Trophoblast cell (in vitro differentiated cells and primary cell): ENCODE data around the gene SCAPER.

ENCODE experiments used
- DNase-seq, 2 donors: peaks; one replicate each; pipeline ENCODE4 v3.0.0-alpha.2; 2016
- H2AFZ ChIP-seq: 2 replicates; pipeline ENCODE4 v1.6.1; 2013; ENCODE audit warnings: low read length, moderate library complexity, mild to moderate bottlenecking; ENCODE audit not compliant: insufficient read depth, poor library complexity
- H2AK5ac ChIP-seq: 2 replicates; pipeline ENCODE4 v1.6.1; 2013; ENCODE audit warnings: mild to moderate bottlenecking, low read length
- H2BK120ac ChIP-seq: 2 replicates; pipeline ENCODE4 v1.6.1; 2013; ENCODE audit warnings: low read length, mild to moderate bottlenecking, moderate library complexity; ENCODE audit not compliant: insufficient read depth, poor library complexity
- H2BK12ac ChIP-seq: 2 replicates; pipeline ENCODE4 v1.6.1; 2013; ENCODE audit warnings: mild to moderate bottlenecking, low read length, moderate library complexity
- H2BK5ac ChIP-seq: 2 replicates; pipeline ENCODE4 v1.6.1; 2013; ENCODE audit warnings: low read length, low read depth, moderate library complexity, mild to moderate bottlenecking; ENCODE audit not compliant: poor library complexity
- H3K14ac ChIP-seq: 2 replicates; pipeline ENCODE4 v1.6.1; 2013; ENCODE audit warnings: mild to moderate bottlenecking, low read length
- H3K18ac ChIP-seq: 2 replicates; pipeline ENCODE4 v1.6.1; 2013; ENCODE audit warnings: mild to moderate bottlenecking, low read length
- H3K23ac ChIP-seq: 2 replicates; pipeline ENCODE4 v1.6.1; 2013; ENCODE audit warnings: low read length
- H3K27ac ChIP-seq: 2 replicates; pipeline ENCODE4 v1.5.1; 2013; ENCODE audit warnings: low read depth, mild to moderate bottlenecking, inconsistent platforms, low read length, moderate library complexity
- H3K27me3 ChIP-seq: 2 replicates; pipeline ENCODE4 v1.6.1; 2013; ENCODE audit warnings: inconsistent platforms, mild to moderate bottlenecking, low read length, moderate library complexity; ENCODE audit not compliant: insufficient read depth
- H3K36me3 ChIP-seq, 2 experiments: 1 replicate in 1 of 2; 2 replicates in 1 of 2; pipeline ENCODE4 v1.6.1; 2013; ENCODE audit warnings: low read length in 2 of 2, mild to moderate bottlenecking in 2 of 2, moderate library complexity in 1 of 2; ENCODE audit not compliant: insufficient read depth in 2 of 2, control insufficient read depth in 1 of 2
- H3K4ac ChIP-seq: 2 replicates; pipeline ENCODE4 v1.6.1; 2013; ENCODE audit warnings: low read depth, mild to moderate bottlenecking, low read length, moderate library complexity
- H3K4me1 ChIP-seq, 2 experiments: 1 replicate in 1 of 2; 2 replicates in 1 of 2; pipeline ENCODE4 v1.6.1; 2013; ENCODE audit warnings: low read length in 2 of 2, mild to moderate bottlenecking in 2 of 2, moderate library complexity in 1 of 2; ENCODE audit not compliant: insufficient read depth in 2 of 2, control insufficient read depth in 1 of 2
- H3K4me2 ChIP-seq: 2 replicates; pipeline ENCODE4 v1.6.1; 2013; ENCODE audit warnings: inconsistent platforms, mild to moderate bottlenecking, low read length, moderate library complexity
- H3K4me3 ChIP-seq: 2 replicates; pipeline ENCODE4 v1.5.1; 2013; ENCODE audit warnings: mild to moderate bottlenecking, low read depth, low read length, inconsistent platforms
- H3K79me1 ChIP-seq: one replicate; pipeline ENCODE4 v1.6.1; 2013; ENCODE audit warnings: low read length
- H3K79me2 ChIP-seq: 2 replicates; pipeline ENCODE4 v1.6.1; 2013; ENCODE audit warnings: low read length, mild to moderate bottlenecking; ENCODE audit not compliant: control insufficient read depth, insufficient read depth, poor library complexity
- H3K9ac ChIP-seq: 2 replicates; pipeline ENCODE4 v1.6.1; 2013; ENCODE audit warnings: mild to moderate bottlenecking, low read length
- H3K9me3 ChIP-seq: 2 replicates; pipeline ENCODE4 v1.6.1; 2013; ENCODE audit warnings: low read depth, mild to moderate bottlenecking, control low read depth, inconsistent platforms, low read length; ENCODE audit not compliant: insufficient read depth
- H4K12ac ChIP-seq: 2 replicates; pipeline ENCODE4 v1.6.1; 2013; ENCODE audit warnings: low read depth, mild to moderate bottlenecking, low read length, moderate library complexity
- H4K8ac ChIP-seq: 2 replicates; pipeline ENCODE4 v1.6.1; 2013; ENCODE audit warnings: low read depth, mild to moderate bottlenecking, low read length, moderate library complexity
- H4K91ac ChIP-seq: one replicate; pipeline ENCODE4 v1.6.1; 2013; ENCODE audit warnings: low read depth, mild to moderate bottlenecking, low read length, moderate library complexity
- WGBS: extraction: QIAGEN DNeasy Blood & Tissue Kit; methylation state at CpG from one replicate; pipeline ENCODE4 v1.1.7; 2013; ENCODE audit warnings: missing lambda C conversion rate; ENCODE audit not compliant: insufficient read length, insufficient coverage; ENCODE audit errors: extremely low coverage; 5-methylcytosine and 5-hydroxymethylcytosine counted together

SCAPER gene

DNA sequence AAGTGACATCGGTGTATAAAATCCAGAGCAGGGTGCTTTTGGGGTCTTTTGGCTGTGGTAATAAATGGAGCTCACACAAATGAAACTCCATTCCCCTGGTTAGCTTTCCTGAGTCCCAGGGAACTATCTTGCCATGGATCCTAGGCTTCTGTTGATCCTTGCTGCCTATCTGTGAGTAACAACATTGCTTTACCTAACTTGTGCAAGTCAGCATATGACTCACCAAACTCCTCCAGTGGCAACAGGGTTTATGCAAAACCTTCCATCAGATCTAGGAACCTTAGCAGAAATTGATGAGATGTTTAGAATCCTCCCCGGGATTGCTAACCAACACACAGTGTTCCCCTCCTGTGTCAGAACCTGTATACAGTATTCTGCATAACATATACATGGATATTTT is 105.4 kb downstream of the SCAPER start:
- Histone ChIP-seq H3K4ac (no peak overlapping the region), H3K14ac (no peak overlapping the region), H3K9me3 (no peaks in the 10 kb centered on the region), H3K36me3 (no peaks in the 10 kb centered on the region), H3K18ac (no peak overlapping the region), H3K79me1 (peaks cover 12% of the 10 kb centered on the region), H2AK5ac (no peak overlapping the region), H3K4me2 (no peak overlapping the region), H4K8ac (no peak overlapping the region), H3K4me3 (no peak overlapping the region), H3K4me1 (peaks cover 8 to 9% of the 10 kb centered on the region in 2 experiments), H2BK5ac (peak overlapping the region; percentile 2), H3K9ac (no peak overlapping the region), H4K12ac (no peak overlapping the region), H4K91ac (no peak overlapping the region), H2BK120ac (no peak overlapping the region), H3K23ac (no peak overlapping the region), H3K27me3 (no peaks in the 10 kb centered on the region), H3K27ac (no peak overlapping the region), H2AFZ (no peak overlapping the region), H2BK12ac (no peak overlapping the region), H3K79me2 (peaks cover 2% of the 10 kb centered on the region)
- no CpG with 5 or more reads among the region's 2 CpGs for WGBS
- DNase-seq: peak; percentile 44 to 78

DNA sequence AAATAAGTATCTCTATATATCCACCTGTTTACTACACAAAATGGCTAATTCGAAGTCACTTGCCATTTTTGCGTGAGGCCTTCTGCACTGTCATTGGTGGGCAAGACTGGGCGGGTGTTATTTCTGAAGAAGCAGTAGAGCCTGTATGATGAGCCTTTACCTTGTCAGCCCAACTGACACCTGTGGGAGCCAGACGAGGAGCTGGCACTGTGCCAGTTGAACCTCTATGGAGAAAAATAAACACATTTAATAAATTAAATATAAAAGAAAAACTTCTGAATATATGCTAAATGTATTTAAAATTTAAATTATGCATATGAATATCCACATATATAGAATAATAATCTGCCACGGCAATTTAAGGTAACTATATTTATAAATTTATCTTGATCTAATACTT is 109.9 kb downstream of the SCAPER start:
- no peak overlapping the region for H3K14ac ChIP-seq
- peaks cover 7% of the 10 kb centered on the region for H3K79me1 ChIP-seq
- DNase-seq: no peak
- no peak overlapping the region for H2BK120ac ChIP-seq
- H3K4me3 ChIP-seq: no peak overlapping the region
- H3K27me3 ChIP-seq: no peaks in the 10 kb centered on the region
- H3K23ac ChIP-seq: no peak overlapping the region
- peaks cover 4 to 7% of the 10 kb centered on the region in 2 experiments for H3K4me1 ChIP-seq
- no peaks in the 10 kb centered on the region for H3K9me3 ChIP-seq
- H4K91ac ChIP-seq: no peak overlapping the region
- H2AK5ac ChIP-seq: no peak overlapping the region
- H3K4ac ChIP-seq: no peak overlapping the region
- H3K9ac ChIP-seq: no peak overlapping the region
- no peak overlapping the region for H2BK5ac ChIP-seq
- no peaks in the 10 kb centered on the region for H3K79me2 ChIP-seq
- no peak overlapping the region for H4K12ac ChIP-seq
- no peak overlapping the region for H3K18ac ChIP-seq
- no peak overlapping the region for H2BK12ac ChIP-seq
- no CpG with 5 or more reads among the region's 5 CpGs for WGBS
- no peak overlapping the region for H3K4me2 ChIP-seq
- H3K36me3 ChIP-seq: no peaks in the 10 kb centered on the region
- H2AFZ ChIP-seq: no peak overlapping the region
- no peak overlapping the region for H3K27ac ChIP-seq
- H4K8ac ChIP-seq: no peak overlapping the region

DNA sequence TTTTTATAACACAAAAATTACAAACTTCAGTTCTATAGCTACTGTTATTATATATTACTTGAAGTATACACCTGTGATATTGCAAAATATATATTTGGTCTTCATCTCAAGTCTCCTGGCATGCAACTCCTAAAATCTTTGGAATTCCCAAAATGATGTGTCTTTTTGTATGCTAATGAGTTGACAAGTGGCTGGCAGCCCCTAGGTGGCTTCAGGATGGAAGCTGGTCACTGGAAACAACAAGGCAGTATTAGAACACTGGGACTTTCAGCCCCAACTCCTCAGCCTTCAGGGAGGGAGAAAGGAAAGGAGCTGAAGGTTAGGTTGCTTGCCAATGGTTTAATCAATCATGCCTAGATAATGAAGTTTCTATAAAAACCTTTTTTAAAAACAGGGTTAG is 112.0 kb downstream of the SCAPER start:
- peaks cover 0 to 3% of the 10 kb centered on the region in 2 experiments for H3K4me1 ChIP-seq

DNA sequence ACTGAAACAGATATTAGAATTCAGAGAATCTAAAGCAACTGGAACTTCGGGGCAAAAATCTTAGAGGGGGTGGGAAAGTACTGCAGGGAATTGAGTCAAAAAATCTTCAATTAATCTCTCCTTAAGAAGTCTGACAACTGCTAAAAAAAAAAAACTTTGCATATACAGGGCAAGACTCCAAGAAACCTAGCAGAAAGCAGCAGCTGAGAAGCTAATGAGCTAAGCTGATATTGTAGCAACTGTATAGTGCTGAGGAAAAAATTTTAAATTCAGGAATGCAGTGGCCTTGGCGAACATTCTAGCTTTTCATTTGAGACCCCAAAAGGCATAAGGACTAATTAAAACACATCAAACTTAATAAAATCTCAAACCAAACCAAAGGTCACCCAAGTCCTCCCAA is 113.6 kb downstream of the SCAPER start:
- Histone ChIP-seq H3K9ac (no peak overlapping the region), H2AFZ (no peak overlapping the region), H3K9me3 (no peaks in the 10 kb centered on the region), H4K12ac (no peak overlapping the region), H2AK5ac (no peak overlapping the region), H3K79me1 (no peaks in the 10 kb centered on the region), H3K4me1 (no peaks in the 10 kb centered on the region), H3K4ac (no peak overlapping the region), H3K4me3 (no peak overlapping the region), H3K4me2 (no peak overlapping the region), H4K91ac (no peak overlapping the region), H3K36me3 (no peaks in the 10 kb centered on the region), H3K27me3 (no peaks in the 10 kb centered on the region), H3K79me2 (no peaks in the 10 kb centered on the region), H3K27ac (no peak overlapping the region), H3K14ac (no peak overlapping the region), H2BK12ac (no peak overlapping the region), H3K23ac (no peak overlapping the region), H2BK5ac (no peak overlapping the region), H4K8ac (no peak overlapping the region), H3K18ac (no peak overlapping the region), H2BK120ac (no peak overlapping the region)
- WGBS: no CpG with 5 or more reads among the region's 2 CpGs
- no peak for DNase-seq

More for the DNA sequence above, 112.0 kb downstream of the SCAPER start:
- Histone ChIP-seq H3K4ac (no peak overlapping the region), H3K9ac (no peak overlapping the region), H3K18ac (no peak overlapping the region), H2BK120ac (no peak overlapping the region), H3K9me3 (no peaks in the 10 kb centered on the region), H3K79me1 (peaks cover 3% of the 10 kb centered on the region), H4K8ac (no peak overlapping the region), H3K27me3 (no peaks in the 10 kb centered on the region), H3K14ac (no peak overlapping the region), H3K4me3 (no peak overlapping the region), H3K27ac (no peak overlapping the region), H2AK5ac (no peak overlapping the region), H2BK12ac (no peak overlapping the region), H4K91ac (no peak overlapping the region), H3K79me2 (no peaks in the 10 kb centered on the region), H3K4me2 (no peak overlapping the region), H3K36me3 (no peaks in the 10 kb centered on the region), H2AFZ (no peak overlapping the region), H2BK5ac (no peak overlapping the region), H4K12ac (no peak overlapping the region), H3K23ac (no peak overlapping the region)
- DNase-seq: no peak
